GM19025 (cell line): ENCODE results near the gene LCNL1.

ENCODE experiments used
- ATAC-seq: cut with Tn5 transposase; IDR thresholded peaks from one replicate; pipeline ENCODE4 v1.9.1; 2021; ENCODE audit warnings: mild to moderate bottlenecking, low read depth, moderate library complexity; ENCODE audit not compliant: unreplicated experiment

The LCNL1 gene

DNA sequence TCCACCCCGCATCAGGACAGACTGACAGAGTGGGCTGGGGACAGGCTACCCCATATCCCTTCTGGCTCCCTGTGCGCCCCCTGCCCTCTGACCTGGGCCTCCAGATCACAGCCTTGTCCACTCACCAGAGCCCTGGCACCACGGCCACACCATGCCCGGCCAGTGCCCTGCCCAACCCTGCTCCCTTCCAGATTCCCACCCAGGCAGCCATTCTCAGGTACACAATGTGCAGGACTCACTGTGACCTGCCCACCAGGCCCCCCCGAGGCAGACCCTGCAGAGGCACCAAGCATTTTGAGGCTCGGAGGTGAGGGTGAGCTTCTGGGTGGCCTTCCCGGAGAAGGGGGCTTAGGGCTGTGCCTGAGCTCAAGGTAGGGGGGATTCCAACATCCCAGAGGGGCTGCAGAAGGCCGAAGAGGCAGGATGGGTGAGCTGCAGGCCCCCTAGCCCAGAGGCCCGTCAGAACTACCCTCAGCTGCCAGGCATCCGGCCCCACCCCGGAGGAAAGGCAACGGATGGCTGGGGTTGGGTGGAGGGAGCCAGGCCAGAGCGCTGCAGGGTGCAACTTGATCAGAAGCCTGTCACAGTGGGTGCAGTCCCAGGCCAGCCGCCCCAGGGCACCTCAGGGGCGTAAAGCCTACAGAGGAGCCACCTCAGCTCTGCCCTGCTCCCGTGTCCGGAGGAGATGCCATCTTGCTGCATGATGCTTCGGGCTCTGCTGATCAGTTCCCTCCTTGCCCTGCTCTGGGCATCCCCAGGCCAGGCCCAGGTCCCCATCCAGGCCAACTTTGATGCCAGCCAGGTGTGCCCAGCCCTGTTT lies at the start of gene LCNL1:
Gene LCNL1 (plus strand): TSS at position 762 of the 820 bp plus-strand sequence. CDS start 594 bp downstream, outside the sequence.
- ATAC-seq = no peak

DNA sequence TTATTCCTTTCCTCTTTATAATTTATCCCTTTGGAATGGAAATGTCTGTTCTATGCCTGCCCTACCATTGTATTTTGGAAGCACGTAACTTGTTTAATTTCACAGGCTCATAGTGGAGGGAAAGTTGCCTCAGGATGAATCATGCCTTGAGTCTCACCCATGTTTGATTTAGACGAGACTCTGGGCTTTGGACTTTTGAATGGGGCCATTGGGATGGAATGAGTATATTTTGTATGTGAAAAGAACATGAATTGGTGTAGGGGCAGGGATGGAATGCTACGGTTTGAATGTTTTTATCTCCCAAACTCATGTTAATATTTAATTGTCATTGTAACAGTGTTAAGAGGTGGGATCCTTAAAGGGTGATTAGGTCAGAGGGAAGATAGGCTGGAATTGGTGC lies 48.5 kb upstream of the LCNL1 start:
- no peak for ATAC-seq

DNA sequence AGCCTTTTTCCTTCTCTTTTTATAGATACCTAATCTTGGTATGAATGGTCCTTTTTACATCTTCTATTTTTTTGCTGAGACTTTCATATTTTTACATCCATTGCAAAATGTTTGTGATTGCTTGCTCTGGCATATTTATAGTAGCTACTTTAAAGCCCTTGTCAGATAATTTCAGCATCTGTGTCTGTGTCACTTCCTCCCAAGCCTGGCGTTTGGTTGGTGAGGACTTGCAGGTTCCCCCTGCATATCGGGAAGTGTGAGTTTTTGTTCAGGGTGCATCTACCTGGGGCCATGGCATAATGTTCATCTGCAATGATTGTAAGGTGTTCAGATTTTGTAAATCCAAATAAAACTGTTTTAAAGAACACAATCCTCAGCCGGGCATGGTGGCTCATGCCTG lies 47.1 kb upstream of the LCNL1 start:
- ATAC-seq = no peak

DNA sequence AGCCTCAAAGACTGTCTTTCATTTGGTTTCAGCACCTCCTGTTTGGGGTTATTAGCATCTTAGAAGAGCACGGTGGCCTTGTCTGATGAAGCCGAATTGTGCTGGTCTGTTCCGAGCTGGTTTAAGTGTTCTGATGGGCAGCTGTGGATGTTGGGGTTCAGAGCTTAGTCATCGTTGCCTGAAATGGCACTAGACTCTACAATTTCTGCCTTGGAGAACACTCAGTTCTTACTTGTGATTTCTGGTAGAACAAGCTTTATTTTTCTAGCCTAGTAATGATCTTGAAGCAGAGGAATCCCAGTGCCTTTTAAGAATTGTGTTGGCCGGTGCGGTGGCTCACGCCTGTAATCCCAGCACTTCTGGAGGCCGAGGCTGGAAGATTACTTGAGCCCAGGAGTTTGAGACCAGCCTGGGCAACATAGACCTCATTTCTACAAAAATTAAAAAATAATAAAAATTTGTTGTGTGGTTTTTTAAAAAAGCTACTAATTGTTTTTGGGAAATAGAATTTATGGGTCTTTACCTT lies 46.1 kb upstream of the LCNL1 start:
- ATAC-seq = no peak

DNA sequence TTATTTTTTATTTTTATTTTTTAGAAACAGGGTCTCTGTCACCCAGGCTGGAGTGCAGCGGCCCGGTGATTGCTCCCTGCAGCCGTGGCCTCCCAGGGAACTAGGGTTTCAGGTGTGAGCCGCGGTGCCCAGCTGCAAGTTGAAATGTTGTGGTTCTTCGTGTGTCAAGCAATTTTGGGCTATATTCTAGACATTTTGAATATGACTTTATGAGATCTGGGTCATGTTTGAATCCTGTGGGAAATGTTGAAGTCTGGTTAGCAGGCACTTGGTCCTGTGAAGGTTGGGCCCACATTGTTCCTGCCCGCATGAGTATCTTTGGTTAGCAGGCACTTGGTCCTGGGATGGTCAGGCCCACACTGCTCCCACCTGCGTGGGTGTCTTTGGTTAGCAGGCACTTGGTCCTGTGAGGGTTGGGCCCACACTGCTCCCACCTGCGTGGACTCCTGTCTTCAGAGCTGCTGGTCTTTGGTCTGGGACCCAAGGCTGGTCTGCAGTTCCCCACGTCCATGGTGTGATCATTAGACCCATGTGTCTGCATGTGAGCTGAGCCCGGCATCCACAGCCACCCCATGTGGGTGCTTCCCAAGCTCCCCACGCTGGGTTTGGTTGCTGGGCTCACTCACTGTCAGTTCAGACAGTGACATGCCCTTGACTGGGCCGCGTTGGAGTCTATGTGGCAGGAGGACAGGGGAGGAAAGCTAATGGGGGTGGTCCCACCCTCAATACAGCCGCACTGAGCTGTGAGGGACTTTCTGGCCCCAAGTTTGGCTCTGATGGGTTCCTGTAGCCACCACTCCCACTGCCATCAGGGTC lies 45.4 kb upstream of the LCNL1 start:
- ATAC-seq = no peak

DNA sequence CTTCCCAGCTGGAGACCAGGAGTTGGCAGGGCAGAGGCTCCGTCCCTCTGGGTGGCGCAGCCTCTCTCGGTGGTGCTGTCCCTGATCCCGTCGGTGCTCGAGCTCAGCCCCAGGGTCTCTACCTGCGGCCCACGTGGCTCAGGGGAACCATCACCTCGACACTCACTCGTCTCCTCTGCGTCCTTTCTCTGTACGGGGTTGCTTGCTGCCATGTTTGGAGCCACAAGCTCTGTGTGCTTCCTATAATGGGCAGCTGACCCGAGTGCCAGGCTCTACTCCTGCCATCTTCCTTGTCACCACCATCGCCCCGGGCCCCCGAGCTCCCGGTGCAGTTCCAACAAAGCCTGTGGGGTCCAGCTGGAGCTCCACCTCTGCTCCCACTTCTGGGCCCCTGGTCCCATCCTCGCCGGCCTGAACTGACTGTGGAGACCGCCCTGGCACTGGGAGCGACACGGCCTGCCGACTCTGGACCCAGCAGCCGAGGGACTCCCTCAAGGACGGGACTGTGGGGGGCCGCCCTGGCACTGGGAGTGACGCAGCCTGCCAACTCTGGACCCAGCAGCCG lies 43.3 kb upstream of the LCNL1 start:
- ATAC-seq = no peak

DNA sequence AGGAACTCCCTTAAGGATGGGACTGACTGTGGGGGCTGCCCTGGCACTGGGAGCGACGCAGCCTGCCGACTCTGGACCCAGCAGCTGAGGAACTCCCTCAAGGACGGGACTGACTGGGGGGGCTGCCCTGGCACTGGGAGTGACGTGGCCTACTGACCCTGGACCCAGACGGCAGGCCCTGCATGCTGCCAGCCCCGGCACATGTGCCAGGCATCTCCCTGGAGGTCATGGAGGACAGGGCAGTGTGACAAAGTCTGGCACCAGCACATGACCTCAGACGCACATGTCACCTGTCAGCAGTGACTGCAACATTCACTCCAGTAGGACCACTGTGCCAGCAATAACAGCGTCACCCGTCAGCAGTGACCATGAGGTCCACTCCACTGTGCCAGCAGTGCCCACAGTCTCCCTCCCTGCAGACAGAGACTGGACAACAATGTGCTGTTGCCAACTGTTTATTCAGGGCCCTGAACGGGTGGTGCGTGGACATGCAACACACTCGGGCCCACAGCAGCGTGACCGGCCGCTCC lies 42.7 kb upstream of the LCNL1 start:
- ATAC-seq = no peak

DNA sequence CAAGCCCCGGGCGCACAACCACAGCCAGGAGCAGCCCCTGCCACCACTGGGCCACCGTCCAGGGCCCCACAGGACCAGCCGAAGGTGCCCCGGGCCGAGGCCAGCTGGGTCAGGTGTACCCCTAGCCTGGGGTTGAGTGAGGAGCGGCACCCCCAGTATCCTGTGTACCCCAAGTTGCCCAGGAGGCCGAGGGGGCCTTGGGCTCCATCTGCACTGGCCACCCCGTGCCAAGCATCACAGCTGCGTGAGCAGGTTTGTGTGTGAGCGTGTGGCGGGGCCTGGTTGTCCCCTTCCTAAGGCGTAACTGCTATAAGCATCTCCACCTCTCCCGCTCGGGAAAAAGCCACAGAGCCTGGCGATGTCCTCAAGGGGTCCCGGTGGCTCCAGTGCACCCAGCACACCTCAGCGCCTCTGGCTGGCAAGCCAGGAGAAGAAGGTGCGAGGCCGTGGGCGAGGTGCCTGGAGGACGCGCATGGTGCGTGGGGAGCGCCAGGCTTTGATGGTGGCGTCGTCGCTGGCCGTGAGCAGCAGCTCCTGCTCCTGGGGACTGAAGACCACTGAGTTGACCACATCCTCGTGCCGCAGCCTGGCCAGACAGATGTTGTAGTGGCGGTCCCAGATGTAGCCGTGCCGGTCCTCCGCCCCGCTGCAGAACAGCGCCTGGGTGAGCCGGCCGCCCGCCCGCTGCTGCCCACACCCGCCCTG lies 42.1 kb upstream of the LCNL1 start:
- ATAC-seq = no peak

DNA sequence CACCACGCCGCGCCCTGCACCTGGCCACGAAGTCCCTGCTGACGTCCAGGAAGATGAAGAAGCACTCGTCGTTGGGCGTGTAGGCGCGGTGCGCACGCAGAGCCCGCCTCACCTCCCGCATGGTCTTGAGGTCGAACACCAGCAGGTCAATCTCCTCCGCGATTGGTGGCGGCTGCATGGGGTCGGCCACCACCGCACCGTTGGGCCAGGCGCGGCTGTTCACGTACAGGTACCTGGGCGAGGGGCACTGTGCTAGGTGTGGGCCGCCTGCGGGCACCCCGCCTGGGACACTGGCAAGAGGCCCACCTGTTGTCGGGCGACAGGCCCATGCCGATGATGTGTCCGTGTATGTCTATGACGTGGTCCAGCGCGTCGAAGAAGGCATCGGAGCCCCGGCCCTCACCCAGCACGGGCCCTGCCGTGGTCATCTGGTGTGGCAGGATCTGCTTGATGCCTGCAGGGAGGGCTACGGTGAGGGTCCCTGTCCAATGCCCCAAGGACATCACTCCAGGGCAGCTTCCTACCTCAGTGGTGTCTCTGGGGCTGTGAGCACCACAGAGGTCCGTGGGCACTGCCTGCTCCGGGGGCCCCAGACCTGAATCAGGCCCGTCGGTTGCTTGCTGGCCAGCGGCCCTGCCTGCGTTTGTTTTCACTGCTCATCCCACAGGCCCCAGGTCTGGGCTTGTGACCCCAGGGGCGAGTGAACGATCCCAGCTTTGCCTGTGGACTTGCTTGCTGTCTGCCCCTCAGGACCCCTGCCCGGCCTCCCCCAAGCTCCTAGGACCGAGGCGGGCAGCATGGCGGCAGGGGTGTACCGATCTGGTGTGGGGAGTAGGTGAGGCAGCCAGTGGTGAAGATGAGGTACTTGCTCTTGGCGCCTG lies 41.3 kb upstream of the LCNL1 start:
- no peak for ATAC-seq

DNA sequence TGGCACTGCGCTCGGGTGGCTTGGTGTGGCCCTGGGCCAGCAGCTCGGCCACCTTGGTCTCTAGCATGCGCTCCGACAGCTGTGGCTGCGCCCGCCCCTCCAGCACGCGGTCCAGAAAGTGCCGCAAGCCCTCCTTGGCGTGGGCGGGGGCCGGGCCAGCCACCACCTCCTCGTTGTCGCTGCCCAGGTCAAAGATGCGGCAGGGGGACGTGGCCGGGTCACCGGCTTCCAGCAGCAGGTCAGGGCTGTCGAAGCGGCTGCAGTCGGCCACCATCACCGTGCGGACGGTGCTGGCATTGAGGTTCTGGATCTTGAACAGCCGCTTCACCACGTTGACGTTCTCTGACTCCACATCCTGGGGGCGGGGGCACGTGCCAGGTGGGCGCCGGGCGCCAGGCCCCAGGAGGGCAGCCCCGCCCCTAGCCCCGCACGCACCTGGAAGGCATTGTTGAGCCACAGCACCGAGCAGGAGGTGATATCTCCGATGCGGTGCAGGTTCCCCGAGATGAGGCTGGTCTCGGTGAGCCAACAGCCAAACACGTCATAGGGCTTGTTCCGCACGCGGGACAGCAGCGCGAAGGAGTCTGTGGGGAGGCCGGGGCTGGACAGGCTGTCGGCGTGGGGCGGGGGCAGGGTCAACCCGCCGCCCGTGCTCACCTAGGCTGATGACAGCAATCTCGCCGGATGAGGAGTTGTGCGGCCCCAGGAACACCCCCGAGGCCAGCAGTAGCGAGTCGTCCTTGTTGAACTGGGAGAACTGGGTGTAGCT lies 40.5 kb upstream of the LCNL1 start:
- no peak for ATAC-seq

DNA sequence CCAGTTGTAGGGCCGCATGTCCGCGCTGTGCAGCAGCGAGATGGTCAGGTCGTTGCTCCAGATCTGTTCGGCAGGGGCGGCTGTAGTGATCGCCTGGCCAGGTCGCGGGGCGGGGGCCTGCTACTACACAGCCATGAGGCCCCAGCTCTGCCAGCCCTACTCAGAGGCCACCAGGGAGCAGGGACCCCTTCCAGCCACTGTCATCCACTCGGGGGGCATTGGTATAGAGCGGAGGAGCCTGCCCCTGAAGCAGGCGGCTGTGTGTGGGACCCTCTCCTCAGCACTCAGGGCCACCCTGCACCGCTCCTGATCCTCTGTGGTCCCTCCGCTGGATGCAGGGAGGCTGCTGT lies 39.9 kb upstream of the LCNL1 start:
- no peak for ATAC-seq

DNA sequence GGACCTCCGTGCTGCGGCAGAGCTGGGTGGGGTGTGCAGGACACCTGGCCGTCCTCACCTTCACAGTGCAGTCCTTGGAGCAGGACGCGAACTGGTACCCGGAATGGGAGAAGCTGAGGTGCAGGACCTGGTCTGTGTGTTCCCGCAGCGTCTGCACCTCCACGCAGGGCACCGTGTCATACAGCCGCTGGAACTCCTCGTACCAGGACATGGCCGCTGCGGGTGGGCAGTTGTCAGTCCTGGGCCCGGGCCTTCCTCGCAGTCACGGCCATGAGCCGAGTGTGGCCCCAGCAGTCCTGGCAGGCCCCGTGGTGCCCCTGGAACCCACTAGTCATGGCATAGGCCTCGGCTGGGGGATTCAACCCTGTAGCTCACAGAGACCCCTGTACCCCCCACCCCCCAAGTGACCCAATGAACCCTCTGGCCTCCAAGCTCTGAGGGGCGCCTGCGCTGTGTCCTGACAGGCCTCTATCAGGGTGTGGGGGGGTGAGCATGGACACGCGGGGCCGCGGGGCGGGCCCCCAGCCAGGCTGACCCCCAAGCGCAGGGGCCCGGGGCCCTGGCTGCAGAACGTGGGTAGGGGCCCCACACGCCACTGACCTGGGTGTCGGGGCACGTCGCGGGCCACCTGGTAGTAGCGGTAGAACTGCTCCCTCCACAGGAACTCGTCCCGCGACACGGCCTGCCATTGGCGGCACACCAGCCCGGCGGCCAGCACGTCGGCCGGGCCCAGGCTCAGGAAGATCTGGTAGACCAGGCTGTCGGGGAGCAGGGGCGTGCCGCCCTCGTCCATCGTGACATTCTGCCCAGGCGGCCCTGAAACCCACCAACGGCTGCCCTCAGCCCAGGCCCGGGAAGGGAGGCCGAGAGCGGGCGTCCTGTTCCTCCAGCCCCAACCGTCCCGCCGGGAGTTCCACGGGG lies 39.2 kb upstream of the LCNL1 start:
- peak; percentile 6 for ATAC-seq

DNA sequence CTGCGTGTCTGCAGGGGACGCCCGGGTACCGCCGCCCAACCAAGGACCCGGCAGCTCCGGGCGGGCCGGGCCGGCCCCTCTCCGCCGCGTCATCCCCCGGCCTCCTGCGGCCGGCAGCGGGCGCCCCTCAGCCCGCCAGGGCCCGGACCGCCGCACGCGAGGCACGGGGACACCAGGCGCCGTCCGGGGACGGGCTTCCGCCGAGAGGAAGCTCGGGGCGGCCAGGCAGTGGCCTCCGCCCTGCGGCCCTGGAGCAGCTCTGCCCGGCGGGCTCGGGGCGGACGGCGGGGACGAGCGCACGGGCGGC lies 38.6 kb upstream of the LCNL1 start:
- peak; percentile 33 for ATAC-seq

DNA sequence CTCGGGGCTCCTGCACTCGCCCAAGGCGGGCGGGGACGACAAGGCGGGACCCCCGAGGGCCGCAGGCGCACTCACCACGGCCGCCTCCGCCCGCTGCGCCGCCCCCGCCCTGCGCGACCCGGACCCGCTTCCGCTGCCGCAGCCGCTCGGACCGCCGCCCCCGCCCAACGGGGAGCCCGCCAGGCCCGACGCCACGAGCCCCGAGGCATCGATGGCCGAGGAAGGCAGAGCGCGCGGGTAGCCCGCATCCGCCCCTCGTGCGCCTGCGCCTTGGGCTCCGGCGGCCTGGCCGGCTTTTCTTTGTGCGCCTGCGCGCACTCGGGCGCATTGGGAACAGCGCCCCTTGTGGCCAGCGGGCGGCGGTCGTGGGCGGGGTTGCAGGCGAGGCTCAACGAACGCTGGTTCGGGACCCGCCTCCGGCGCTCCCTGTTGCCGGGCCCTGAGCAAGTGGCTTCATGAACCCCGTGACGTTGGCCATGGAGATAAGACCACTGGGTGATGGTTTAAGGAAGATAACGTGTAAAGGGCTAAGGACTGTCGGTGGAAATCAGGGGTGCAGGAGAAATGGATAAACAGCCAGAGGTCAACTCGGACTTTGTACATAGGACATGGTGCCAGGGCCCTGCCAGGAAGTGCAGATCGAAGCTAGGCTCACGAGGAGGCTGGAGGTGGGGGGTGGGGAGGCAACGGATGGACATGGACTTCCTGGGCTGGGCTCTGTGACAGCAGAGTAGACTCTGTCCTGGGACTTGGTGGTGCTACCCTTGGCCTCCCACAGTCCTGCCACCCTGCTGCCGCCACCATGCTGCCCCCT lies 38.1 kb upstream of the LCNL1 start, which contains the start of the genes C8G and FBXW5:
Gene C8G (plus strand): TSS at position 725 of the 814 bp plus-strand sequence. CDS start 78 bp downstream, at position 803.
Gene FBXW5 (minus strand): TSS at position 220 of the 814 bp plus-strand sequence. CDS start 655 bp downstream, outside the sequence.
- ATAC-seq = peak; percentile 86

DNA sequence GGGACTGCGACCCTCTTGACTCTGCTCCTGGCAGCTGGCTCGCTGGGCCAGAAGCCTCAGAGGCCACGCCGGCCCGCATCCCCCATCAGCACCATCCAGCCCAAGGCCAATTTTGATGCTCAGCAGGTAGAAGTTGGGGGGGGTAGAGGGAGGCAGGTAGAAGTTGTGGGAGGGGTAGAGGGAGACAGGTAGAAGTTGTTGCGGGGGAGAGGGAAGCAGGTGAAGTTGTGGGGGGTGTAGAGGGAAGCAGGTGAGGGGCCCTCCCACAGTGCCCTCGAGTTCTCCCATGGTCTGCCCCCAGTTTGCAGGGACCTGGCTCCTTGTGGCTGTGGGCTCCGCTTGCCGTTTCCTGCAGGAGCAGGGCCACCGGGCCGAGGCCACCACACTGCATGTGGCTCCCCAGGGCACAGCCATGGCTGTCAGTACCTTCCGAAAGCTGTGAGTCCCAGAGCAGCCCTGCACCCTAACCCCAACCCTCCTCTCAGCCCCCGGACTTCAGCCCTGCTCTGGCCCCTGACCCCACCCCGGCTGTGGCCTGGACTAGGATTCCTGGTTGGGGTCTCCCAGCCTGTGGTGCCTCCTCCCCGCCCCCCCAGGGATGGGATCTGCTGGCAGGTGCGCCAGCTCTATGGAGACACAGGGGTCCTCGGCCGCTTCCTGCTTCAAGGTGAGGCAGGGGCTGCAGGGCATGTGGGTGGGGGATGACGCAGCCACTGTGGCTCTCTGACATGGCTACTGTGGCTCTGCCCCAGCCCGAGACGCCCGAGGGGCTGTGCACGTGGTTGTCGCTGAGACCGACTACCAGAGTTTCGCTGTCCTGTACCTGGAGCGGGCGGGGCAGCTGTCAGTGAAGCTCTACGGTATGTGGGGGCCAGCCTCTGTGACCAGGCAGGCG lies 37.2 kb upstream of the LCNL1 start:
- no peak for ATAC-seq
